SU-DHL-6 (cell line): ENCODE measurements around the gene RGS3.

ENCODE experiments used
- EZH2phosphoT487 ChIP-seq: fragments of 200-600 bp; sonication (generic), shearing (Covaris generic); conservative IDR thresholded peaks from 2 replicates; pipeline ENCODE4 v1.6.1; 2018; ENCODE audit warnings: mild to moderate bottlenecking, antibody characterized with exemption, low read length, moderate library complexity, mixed read lengths
- TF ChIP-seq, protein P1 (sequence below): fragments of 200-600 bp; sonication (generic); IDR thresholded peaks from one replicate; pipeline ENCODE4 v1.5.1; 2017; ENCODE audit warnings: antibody characterized with exemption, mild to moderate bottlenecking, low read length, moderate library complexity; ENCODE audit not compliant: insufficient read depth, poor library complexity, severe bottlenecking

DNA sequence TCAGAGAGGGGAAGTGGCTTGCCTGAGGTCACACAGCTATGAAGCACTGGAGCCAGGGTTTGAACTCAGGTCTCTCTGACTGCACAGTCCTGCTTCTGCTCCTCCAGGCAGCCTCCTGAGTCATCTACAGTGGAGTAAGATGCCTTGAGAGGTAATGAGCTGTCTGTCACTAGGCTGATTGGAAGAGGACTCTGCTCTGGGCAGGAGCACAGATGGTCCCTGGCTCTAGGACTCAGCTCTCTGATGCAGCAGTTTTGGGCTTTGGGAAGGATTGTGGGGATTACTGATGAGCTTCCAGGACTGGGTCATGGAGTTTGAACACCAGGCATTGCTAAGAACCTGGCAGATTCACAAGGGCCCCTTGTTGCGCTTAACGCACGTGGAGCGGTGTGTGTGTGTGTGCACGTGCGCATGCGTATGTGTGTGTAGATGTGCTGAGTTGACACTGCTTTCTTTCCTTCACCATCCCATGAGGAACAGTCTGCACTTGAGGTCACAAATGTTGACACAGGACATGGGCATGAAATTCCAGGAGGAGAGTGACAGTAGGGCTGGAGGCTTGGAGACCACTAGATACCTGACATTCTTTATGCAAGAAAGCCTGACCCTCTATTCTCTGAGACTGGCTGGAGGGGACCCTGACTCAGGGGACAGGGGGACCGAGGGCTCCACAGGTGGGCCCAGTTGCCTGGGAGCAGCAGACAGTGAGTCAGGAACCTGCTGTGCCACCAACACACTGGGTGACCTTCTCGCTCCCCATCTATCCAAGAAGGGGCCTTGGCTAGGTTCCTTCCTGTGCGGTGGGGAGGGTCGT, 170.5 kb downstream of the RGS3 start:
- TF ChIP-seq, protein P1, sequence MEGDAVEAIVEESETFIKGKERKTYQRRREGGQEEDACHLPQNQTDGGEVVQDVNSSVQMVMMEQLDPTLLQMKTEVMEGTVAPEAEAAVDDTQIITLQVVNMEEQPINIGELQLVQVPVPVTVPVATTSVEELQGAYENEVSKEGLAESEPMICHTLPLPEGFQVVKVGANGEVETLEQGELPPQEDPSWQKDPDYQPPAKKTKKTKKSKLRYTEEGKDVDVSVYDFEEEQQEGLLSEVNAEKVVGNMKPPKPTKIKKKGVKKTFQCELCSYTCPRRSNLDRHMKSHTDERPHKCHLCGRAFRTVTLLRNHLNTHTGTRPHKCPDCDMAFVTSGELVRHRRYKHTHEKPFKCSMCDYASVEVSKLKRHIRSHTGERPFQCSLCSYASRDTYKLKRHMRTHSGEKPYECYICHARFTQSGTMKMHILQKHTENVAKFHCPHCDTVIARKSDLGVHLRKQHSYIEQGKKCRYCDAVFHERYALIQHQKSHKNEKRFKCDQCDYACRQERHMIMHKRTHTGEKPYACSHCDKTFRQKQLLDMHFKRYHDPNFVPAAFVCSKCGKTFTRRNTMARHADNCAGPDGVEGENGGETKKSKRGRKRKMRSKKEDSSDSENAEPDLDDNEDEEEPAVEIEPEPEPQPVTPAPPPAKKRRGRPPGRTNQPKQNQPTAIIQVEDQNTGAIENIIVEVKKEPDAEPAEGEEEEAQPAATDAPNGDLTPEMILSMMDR, result no peak
- TF ChIP-seq EZH2phosphoT487, result no peak
